Central memory CD8-positive, alpha-beta T cell (primary cell): ENCODE results near the gene SLC7A5.

Experiments
- ATAC-seq: fragments of 150-1000 bp; cut with Tn5 transposase; replicated peaks from 2 replicates; pipeline ENCODE4 v1.10.0; 2022; ENCODE audit warnings: mild to moderate bottlenecking, moderate FRiP score, moderate number of reproducible peaks; ENCODE audit not compliant: poor library complexity, severe bottlenecking; ENCODE audit errors: extremely low read depth
- DNase-seq, 2 donors: peaks; one replicate each; pipeline ENCODE4 v3.0.0; 2021; ENCODE audit warnings: low spot score in 2 of 2
- H3K27ac Mint-ChIP-seq: one replicate; pipeline ENCODE4 v1.8.0; 2022; ENCODE audit warnings: low read depth, mild to moderate bottlenecking, moderate library complexity, mixed read lengths
- H3K27me3 Mint-ChIP-seq: one replicate; pipeline ENCODE4 v1.8.0; 2022; ENCODE audit warnings: mixed read lengths
- H3K36me3 Mint-ChIP-seq: one replicate; pipeline ENCODE4 v1.8.0; 2022; ENCODE audit warnings: mild to moderate bottlenecking, moderate library complexity, mixed read lengths; ENCODE audit not compliant: insufficient read depth
- H3K4me1 Mint-ChIP-seq: one replicate; pipeline ENCODE4 v1.8.0; 2022; ENCODE audit warnings: mixed read lengths
- H3K4me3 Mint-ChIP-seq: one replicate; pipeline ENCODE4 v1.8.0; 2022; ENCODE audit warnings: mild to moderate bottlenecking, moderate library complexity, mixed read lengths
- H3K9me3 Mint-ChIP-seq: one replicate; pipeline ENCODE4 v1.8.0; 2022; ENCODE audit warnings: mixed read lengths

SLC7A5 gene

DNA sequence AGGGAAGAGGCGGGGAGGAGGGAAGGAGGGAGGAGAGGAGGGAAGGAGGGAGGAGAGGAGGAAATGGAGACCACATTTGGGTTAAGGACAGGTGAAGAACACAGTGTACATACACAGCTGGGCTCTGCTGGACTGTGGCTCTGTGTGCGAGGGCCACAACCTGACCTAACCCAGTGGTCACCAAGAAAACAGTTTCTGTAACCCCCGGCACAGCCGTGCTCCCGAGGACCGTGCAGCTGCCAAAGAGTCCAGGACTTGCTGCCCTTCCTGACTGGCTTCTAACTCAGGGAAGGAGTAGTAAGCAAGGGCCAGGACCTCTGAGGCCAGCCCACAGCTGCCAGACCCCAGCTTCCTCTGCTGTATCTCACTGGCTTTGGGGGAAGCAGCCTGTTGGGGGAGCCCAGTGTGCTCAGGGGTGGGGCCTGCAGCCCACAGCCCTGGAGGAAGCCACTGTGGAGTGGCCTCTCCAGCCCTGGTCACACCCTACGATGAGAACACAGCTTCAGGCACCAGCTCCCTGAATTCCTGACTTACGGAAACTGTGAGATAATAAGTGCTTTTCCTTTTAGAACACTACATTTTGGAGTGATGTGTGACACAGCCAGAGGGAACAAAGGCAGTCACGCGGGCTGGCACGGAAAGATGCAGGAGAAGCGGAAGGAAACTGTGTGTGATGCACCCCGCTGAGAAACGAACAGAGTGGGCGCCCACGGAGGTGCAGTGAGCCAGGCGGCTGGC is 32.3 kb downstream of the SLC7A5 start:
- ATAC-seq (no peak), DNase-seq (no peak)
- Mint-ChIP-seq H3K36me3 (peaks cover 51% of the 10 kb centered on the region), H3K4me3 (no peak overlapping the region), H3K9me3 (no peaks in the 10 kb centered on the region), H3K27me3 (no peaks in the 10 kb centered on the region), H3K27ac (peak overlapping the region; percentile 62), H3K4me1 (no peaks in the 10 kb centered on the region)

- peak overlapping the region; percentile 62 for H3K27ac Mint-ChIP-seq
- no peaks in the 10 kb centered on the region for H3K4me1 Mint-ChIP-seq
- ATAC-seq, result no peak
- no peaks in the 10 kb centered on the region for H3K27me3 Mint-ChIP-seq
- DNase-seq, result no peak
- no peaks in the 10 kb centered on the region for H3K9me3 Mint-ChIP-seq
- H3K4me3 Mint-ChIP-seq, result no peak overlapping the region
- peaks cover 56% of the 10 kb centered on the region for H3K36me3 Mint-ChIP-seq
Measured at GRCh38 chr16:87836346-87836843, 32.9 kb downstream of the SLC7A5 start.

DNA sequence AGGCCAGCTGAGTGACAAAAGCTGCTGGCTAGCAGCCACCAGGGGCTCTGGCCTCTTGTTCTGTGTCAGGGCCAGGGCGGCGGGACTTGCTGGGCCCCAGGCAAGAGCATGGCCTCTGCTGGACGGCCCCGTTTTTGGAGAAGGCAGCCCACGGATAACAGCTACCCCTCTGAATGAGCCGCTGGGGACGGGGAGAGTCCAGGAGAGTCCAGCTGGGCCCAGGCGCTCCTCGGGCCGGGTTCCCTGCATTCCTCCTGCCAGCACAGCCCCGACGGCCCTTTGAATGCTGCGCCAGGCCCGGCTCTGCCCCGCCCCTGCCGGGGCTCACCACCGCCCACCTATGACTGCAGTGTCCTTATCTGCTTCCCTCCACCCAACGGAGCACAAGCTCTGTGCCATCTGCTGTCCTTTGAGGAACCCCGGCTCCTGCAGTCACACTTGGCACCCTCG is 33.4 kb downstream of the SLC7A5 start:
- Mint-ChIP-seq H3K27me3 (no peaks in the 10 kb centered on the region), H3K4me1 (no peaks in the 10 kb centered on the region), H3K27ac (peak overlapping the region; percentile 62), H3K36me3 (peaks cover 55% of the 10 kb centered on the region), H3K4me3 (no peak overlapping the region), H3K9me3 (no peaks in the 10 kb centered on the region)
- DNase-seq, result no peak
- no peak for ATAC-seq

DNA sequence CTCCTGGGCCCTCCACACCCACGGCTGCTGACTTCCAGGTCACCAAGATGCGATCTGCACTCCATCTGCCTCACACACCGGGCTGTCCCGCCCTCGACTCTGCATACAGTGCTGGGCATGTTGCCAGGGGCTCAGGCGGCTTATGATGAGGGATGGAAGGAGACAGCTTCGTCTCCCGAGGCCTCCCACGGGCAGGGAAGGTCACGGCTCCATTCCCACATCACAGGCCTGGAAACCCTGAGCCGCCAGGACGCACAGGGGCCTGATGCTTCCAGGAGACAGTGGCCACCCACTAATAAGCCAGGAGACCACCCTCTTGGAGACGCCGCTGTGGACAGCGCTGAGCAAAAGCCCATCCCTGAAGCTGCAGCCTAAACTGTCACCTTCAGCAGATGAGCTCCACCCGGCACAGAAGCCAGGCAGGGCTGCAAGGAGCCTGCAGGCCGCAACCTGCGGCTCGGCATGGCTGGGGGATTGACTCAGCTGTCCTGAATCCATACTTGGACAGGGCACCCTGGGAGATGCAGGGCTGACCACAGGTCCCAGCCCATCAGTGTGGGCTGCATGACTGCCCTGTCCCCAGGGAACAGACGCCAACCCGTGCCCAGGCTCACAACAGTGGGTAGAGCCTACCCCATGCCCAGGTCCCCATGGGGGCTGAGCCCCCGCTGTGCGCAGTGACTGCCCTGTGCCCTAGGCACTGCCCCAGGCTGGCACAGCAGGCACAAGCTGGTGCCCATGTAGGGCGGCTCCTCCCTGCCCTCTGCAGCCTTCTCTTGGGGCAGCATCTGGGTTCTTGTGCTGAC is 34.4 kb downstream of the SLC7A5 start:
- no peaks in the 10 kb centered on the region for H3K9me3 Mint-ChIP-seq
- H3K4me1 Mint-ChIP-seq, result no peaks in the 10 kb centered on the region
- H3K27ac Mint-ChIP-seq, result no peak overlapping the region
- H3K4me3 Mint-ChIP-seq, result peak overlapping the region; percentile 40
- H3K27me3 Mint-ChIP-seq, result no peaks in the 10 kb centered on the region
- ATAC-seq (no peak), DNase-seq (no peak)
- peaks cover 58% of the 10 kb centered on the region for H3K36me3 Mint-ChIP-seq

DNA sequence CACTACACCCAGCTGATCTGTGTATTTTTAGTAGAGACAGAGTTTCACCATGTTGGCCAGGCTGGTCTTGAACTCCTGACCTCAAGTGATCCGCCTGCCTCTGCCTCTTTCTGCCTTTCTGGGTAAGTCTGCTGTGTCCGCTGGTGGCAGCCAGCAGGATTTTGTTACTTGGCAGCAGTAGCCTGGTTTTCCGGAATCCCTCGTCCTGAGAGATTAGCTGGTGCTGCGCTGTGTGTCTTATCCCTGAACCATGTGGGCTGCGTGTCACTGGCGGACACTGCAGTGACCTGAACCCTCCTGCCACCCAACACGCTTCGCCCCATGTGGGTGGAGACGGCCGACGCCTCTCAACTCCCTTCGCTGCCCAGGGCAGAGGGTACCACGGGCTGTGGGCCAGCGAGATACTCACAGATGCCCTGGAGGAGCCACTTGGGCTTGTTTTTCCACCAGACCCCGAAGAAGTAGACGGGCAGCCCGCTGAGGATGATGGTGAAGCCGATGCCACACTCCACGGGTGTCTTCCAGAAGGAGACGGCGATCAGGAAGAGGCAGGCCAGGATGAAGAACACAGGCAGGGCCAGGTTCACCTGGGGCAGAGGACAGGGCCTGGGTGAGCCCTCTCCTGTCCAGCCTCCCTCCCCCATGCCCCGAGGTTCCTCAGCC is 35.2 kb downstream of the SLC7A5 start:
- peak overlapping the region; percentile 40 for H3K4me3 Mint-ChIP-seq
- DNase-seq (no peak), ATAC-seq (no peak)
- no peak overlapping the region for H3K27ac Mint-ChIP-seq
- H3K36me3 Mint-ChIP-seq, result peaks cover 61% of the 10 kb centered on the region
- no peaks in the 10 kb centered on the region for H3K27me3 Mint-ChIP-seq
- no peaks in the 10 kb centered on the region for H3K9me3 Mint-ChIP-seq
- no peaks in the 10 kb centered on the region for H3K4me1 Mint-ChIP-seq

- Mint-ChIP-seq H3K27me3 (no peaks in the 10 kb centered on the region), H3K4me3 (no peak overlapping the region), H3K4me1 (no peaks in the 10 kb centered on the region), H3K9me3 (no peaks in the 10 kb centered on the region), H3K27ac (no peak overlapping the region), H3K36me3 (peaks cover 61% of the 10 kb centered on the region)
- ATAC-seq, result no peak
- DNase-seq, result no peak
Measured at GRCh38 chr16:87833548-87833947, 35.8 kb downstream of the SLC7A5 start.

- no peak for DNase-seq
- no peaks in the 10 kb centered on the region for H3K27me3 Mint-ChIP-seq
Measured at GRCh38 chr16:87832741-87833502, 36.4 kb downstream of the SLC7A5 start.

DNA sequence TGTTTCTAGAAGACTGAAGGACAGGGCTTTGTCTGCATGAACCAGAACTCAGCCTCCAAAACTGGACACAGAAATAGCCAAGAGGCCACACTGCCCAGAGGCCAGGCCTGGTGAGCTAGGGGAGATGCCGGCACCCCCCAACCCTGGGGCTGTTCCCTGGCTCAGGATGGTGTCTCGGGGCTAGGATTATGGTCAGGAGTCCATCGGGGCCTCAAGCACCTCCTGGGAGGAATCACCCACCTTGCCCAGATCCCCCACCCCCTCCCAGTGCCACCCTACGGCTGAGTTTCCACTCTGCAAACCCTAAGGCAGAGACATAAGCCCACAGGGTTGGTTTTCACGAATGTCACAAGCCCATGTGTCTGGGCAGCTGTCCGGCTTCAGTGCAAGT is 37.2 kb downstream of the SLC7A5 start:
- no peak for ATAC-seq
- Mint-ChIP-seq H3K36me3 (peaks cover 55% of the 10 kb centered on the region), H3K4me3 (no peak overlapping the region), H3K27ac (peak overlapping the region; percentile 29), H3K9me3 (no peaks in the 10 kb centered on the region), H3K4me1 (no peaks in the 10 kb centered on the region), H3K27me3 (no peaks in the 10 kb centered on the region)
- no peak for DNase-seq

More at GRCh38 chr16:87832741-87833502, 36.4 kb downstream of the SLC7A5 start:
- Mint-ChIP-seq H3K36me3 (peaks cover 59% of the 10 kb centered on the region), H3K4me1 (no peaks in the 10 kb centered on the region), H3K4me3 (peak overlapping the region; percentile 4), H3K9me3 (no peaks in the 10 kb centered on the region), H3K27ac (peak overlapping the region; percentile 29)
- no peak for ATAC-seq

- peaks cover 52% of the 10 kb centered on the region for H3K36me3 Mint-ChIP-seq
Measured at GRCh38 chr16:87831421-87832136, 37.7 kb downstream of the SLC7A5 start.

GRCh38 chr16:87830673-87831420 is 38.5 kb downstream of the SLC7A5 start:
- Mint-ChIP-seq H3K4me3 (peak overlapping the region; percentile 28), H3K27ac (peak overlapping the region; percentile 80)
- no peak for DNase-seq

More at GRCh38 chr16:87831421-87832136, 37.7 kb downstream of the SLC7A5 start:
- Mint-ChIP-seq H3K27ac (peak overlapping the region; percentile 80), H3K4me1 (no peaks in the 10 kb centered on the region), H3K9me3 (no peaks in the 10 kb centered on the region), H3K27me3 (no peaks in the 10 kb centered on the region), H3K4me3 (peak overlapping the region; percentile 19)
- ATAC-seq (no peak), DNase-seq (no peak)

More at GRCh38 chr16:87830673-87831420, 38.5 kb downstream of the SLC7A5 start:
- Mint-ChIP-seq H3K9me3 (no peaks in the 10 kb centered on the region), H3K4me1 (no peaks in the 10 kb centered on the region), H3K36me3 (peaks cover 52% of the 10 kb centered on the region), H3K27me3 (no peaks in the 10 kb centered on the region)
- ATAC-seq, result no peak
